H9 (cell line): ENCODE results near the gene CROCC. TPM values are rescaled to one million over a fixed set of nuclear protein-coding genes. Genes with fewer than 3 reads are reported as not detected.

Source experiments
- DNase-seq: peaks from one replicate; pipeline ENCODE4 v3.0.0-alpha.2; 2017
- H2AFZ ChIP-seq: one replicate; pipeline ENCODE4 v1.6.1; 2013; ENCODE audit warnings: mild to moderate bottlenecking, low read length, control low read depth, moderate library complexity
- H2AK5ac ChIP-seq: 2 replicates; pipeline ENCODE4 v1.6.1; 2013; ENCODE audit warnings: low read length, control low read depth, mixed read lengths; ENCODE audit not compliant: insufficient read length
- H2BK120ac ChIP-seq: one replicate; pipeline ENCODE4 v1.6.1; 2013; ENCODE audit warnings: low read depth, mild to moderate bottlenecking, low read length, control low read depth, inconsistent platforms; ENCODE audit not compliant: poor library complexity, severe bottlenecking
- H2BK12ac ChIP-seq: 2 replicates; pipeline ENCODE4 v1.6.1; 2013; ENCODE audit warnings: low read length, control low read depth, mixed read lengths, low read depth; ENCODE audit not compliant: insufficient read length
- H2BK15ac ChIP-seq: 2 replicates; pipeline ENCODE4 v1.6.1; 2013; ENCODE audit warnings: low read depth, low read length, control low read depth
- H2BK20ac ChIP-seq: one replicate; pipeline ENCODE4 v1.6.1; 2013; ENCODE audit warnings: low read depth, mild to moderate bottlenecking, low read length, control low read depth, inconsistent platforms; ENCODE audit not compliant: poor library complexity, severe bottlenecking
- H2BK5ac ChIP-seq: 2 replicates; pipeline ENCODE4 v1.6.1; 2013; ENCODE audit warnings: low read length, control low read depth, mixed read lengths; ENCODE audit not compliant: insufficient read length
- H3K14ac ChIP-seq: 2 replicates; pipeline ENCODE4 v1.6.1; 2013; ENCODE audit warnings: low read length, control low read depth; ENCODE audit not compliant: insufficient read depth
- H3K18ac ChIP-seq: 2 replicates; pipeline ENCODE4 v1.6.1; 2013; ENCODE audit warnings: low read depth, mild to moderate bottlenecking, mixed read lengths, low read length, control low read depth; ENCODE audit not compliant: insufficient read length
- H3K23ac ChIP-seq: 2 replicates; pipeline ENCODE4 v1.6.1; 2013; ENCODE audit warnings: low read length, control low read depth, mixed read lengths, low read depth; ENCODE audit not compliant: insufficient read length
- H3K23me2 ChIP-seq: 2 replicates; pipeline ENCODE4 v1.6.1; 2013; ENCODE audit warnings: low read depth, mild to moderate bottlenecking, mixed read lengths, low read length, control low read depth; ENCODE audit not compliant: insufficient read length, poor library complexity, severe bottlenecking
- H3K27ac ChIP-seq: 2 replicates; pipeline ENCODE4 v1.5.1; 2013; ENCODE audit warnings: low read length, control low read depth, mixed read lengths, low read depth; ENCODE audit not compliant: insufficient read length
- H3K27me3 ChIP-seq: 2 replicates; pipeline ENCODE4 v1.6.1; 2013; ENCODE audit warnings: low read length, control low read depth, inconsistent platforms; ENCODE audit not compliant: insufficient read depth
- H3K4ac ChIP-seq: 2 replicates; pipeline ENCODE4 v1.6.1; 2013; ENCODE audit warnings: low read depth, mild to moderate bottlenecking, control low read depth, inconsistent platforms, low read length, moderate library complexity
- H3K4me1 ChIP-seq: 2 replicates; pipeline ENCODE4 v1.6.1; 2013; ENCODE audit warnings: low read length, control low read depth, inconsistent platforms; ENCODE audit not compliant: insufficient read depth
- H3K4me2 ChIP-seq: 2 replicates; pipeline ENCODE4 v1.6.1; 2013; ENCODE audit warnings: low read length, control low read depth, mixed read lengths; ENCODE audit not compliant: insufficient read length, insufficient read depth
- H3K56ac ChIP-seq: 2 replicates; pipeline ENCODE4 v1.6.1; 2013; ENCODE audit warnings: low read depth, mild to moderate bottlenecking, mixed read lengths, low read length, control low read depth; ENCODE audit not compliant: insufficient read length
- H3K79me1 ChIP-seq: 2 replicates; pipeline ENCODE4 v1.6.1; 2013; ENCODE audit warnings: low read depth, mild to moderate bottlenecking, moderate library complexity, low read length, control low read depth, inconsistent platforms; ENCODE audit not compliant: insufficient read depth, poor library complexity, severe bottlenecking
- H3K79me2 ChIP-seq: 2 replicates; pipeline ENCODE4 v1.6.1; 2013; ENCODE audit warnings: low read length, control low read depth, inconsistent platforms; ENCODE audit not compliant: insufficient read depth
- H3K9ac ChIP-seq: 2 replicates; pipeline ENCODE4 v1.6.1; 2013; ENCODE audit warnings: low read length, control low read depth, mixed read lengths; ENCODE audit not compliant: insufficient read length; ENCODE audit errors: extremely low read depth
- H3K9me3 ChIP-seq: one replicate; pipeline ENCODE4 v1.6.1; 2013; ENCODE audit warnings: low read depth, low read length, inconsistent platforms; ENCODE audit not compliant: control insufficient read depth
- H3T11ph ChIP-seq: one replicate; pipeline ENCODE4 v1.6.1; 2013; ENCODE audit warnings: mild to moderate bottlenecking, low read length, control low read depth, inconsistent platforms
- H4K20me1 ChIP-seq: one replicate; pipeline ENCODE4 v1.6.1; 2013; ENCODE audit not compliant: control insufficient read depth, insufficient read length, insufficient read depth
- H4K5ac ChIP-seq: 2 replicates; pipeline ENCODE4 v1.6.1; 2013; ENCODE audit warnings: low read depth, mild to moderate bottlenecking, mixed read lengths, low read length, control low read depth; ENCODE audit not compliant: insufficient read length
- H4K8ac ChIP-seq: replicated peaks from 2 replicates; pipeline ENCODE4 v1.6.1; 2013; ENCODE audit warnings: low read length, control low read depth, mixed read lengths, low read depth; ENCODE audit not compliant: insufficient read length
- H4K91ac ChIP-seq: 2 replicates; pipeline ENCODE4 v1.6.1; 2013; ENCODE audit warnings: low read depth, mild to moderate bottlenecking, moderate library complexity, mixed read lengths, low read length, control low read depth; ENCODE audit not compliant: insufficient read length
- H3K27ac Mint-ChIP-seq, 3 experiments: 2 replicates in 2 of 3; 3 replicates in 1 of 3; pipeline ENCODE4 v1.8.0; 2020 to 2021; ENCODE audit warnings: mixed read lengths in 3 of 3, mild to moderate bottlenecking in 1 of 3, moderate library complexity in 1 of 3
- H3K27me3 Mint-ChIP-seq: 2 replicates; pipeline ENCODE4 v1.8.0; 2021; ENCODE audit warnings: low read depth, mild to moderate bottlenecking, moderate library complexity, mixed read lengths
- H3K36me3 Mint-ChIP-seq, 3 experiments: 2 replicates in 2 of 3; 3 replicates in 1 of 3; pipeline ENCODE4 v1.8.0; 2020 to 2021; ENCODE audit warnings: low read depth in 3 of 3, mixed read lengths in 3 of 3; ENCODE audit not compliant: insufficient read depth in 1 of 3
- H3K4me1 Mint-ChIP-seq, 2 experiments: 2 replicates each; pipeline ENCODE4 v1.8.0; 2020; ENCODE audit warnings: mixed read lengths in 2 of 2
- H3K4me3 Mint-ChIP-seq, 2 experiments: 2 replicates in 1 of 2; 3 replicates in 1 of 2; pipeline ENCODE4 v1.8.0; 2020 to 2021; ENCODE audit warnings: mild to moderate bottlenecking in 2 of 2, mixed read lengths in 2 of 2, moderate library complexity in 1 of 2
- H3K9me3 Mint-ChIP-seq, 2 experiments: 2 replicates in 1 of 2; 3 replicates in 1 of 2; pipeline ENCODE4 v1.8.0; 2020; ENCODE audit warnings: mild to moderate bottlenecking in 2 of 2, mixed read lengths in 2 of 2, moderate library complexity in 1 of 2
- WGBS: extraction: QIAGEN DNeasy Blood & Tissue Kit; methylation state at CpG from one replicate; pipeline ENCODE4 v1.1.7; 2013; ENCODE audit warnings: missing lambda C conversion rate, low lambda C conversion rate, mixed read lengths; ENCODE audit not compliant: insufficient read length; ENCODE audit errors: extremely low coverage; 5-methylcytosine and 5-hydroxymethylcytosine counted together
- total RNA-seq: library from RNA; stranded (reverse); gene quantifications from 2 replicates; pipeline ENCODE4 v1.2.1, GENCODE V29; 2021
- TF ChIP-seq, protein P1 (sequence below): fragments of 200-600 bp; sonication (generic); conservative IDR thresholded peaks from 3 replicates; pipeline ENCODE4 v1.8.0; 2021; ENCODE audit warnings: antibody characterized with exemption, mild to moderate bottlenecking

CROCC gene
- total RNA-seq, 1 experiment from 2014 or later: 40.7 TPM

DNA sequence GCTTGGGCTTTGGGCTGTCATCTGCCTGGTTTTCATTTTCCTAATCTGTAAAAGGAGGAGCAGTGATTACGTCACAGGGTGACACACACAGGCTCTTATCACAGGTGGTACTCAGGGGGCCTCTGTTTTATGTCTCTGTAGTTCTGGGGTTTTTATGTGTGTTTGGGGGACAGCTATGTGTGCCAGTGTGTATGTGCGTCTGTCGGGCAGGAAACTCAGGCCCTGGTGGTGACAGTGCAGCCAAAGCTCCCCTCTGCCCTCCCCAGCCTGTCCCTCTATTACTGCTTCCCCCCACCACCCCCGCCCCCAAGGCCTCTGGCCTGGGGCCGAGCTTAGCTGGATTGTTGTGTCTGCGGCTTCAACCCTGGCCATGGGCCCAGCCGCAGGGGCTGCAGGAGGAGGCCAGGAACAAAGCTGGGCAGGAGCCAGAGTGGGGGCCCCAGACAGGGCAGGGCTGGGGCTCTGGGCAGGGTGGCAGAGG, 45.4 kb downstream of the CROCC start:
- Histone ChIP-seq H3K9me3 (no peaks in the 10 kb centered on the region), H3K23ac (no peak overlapping the region), H3K27ac (no peak overlapping the region), H2BK15ac (no peak overlapping the region), H4K91ac (no peak overlapping the region), H4K5ac (no peak overlapping the region), H4K20me1 (no peaks in the 10 kb centered on the region), H3K4ac (no peak overlapping the region), H2AK5ac (no peak overlapping the region), H2BK20ac (no peak overlapping the region), H3K4me1 (no peaks in the 10 kb centered on the region), H3K9ac (no peak overlapping the region), H3K18ac (no peak overlapping the region), H3K27me3 (no peaks in the 10 kb centered on the region), H3K4me2 (no peak overlapping the region), H2AFZ (no peak overlapping the region), H2BK12ac (no peak overlapping the region), H2BK5ac (no peak overlapping the region), H3K14ac (no peak overlapping the region), H3K79me2 (no peaks in the 10 kb centered on the region), H4K8ac (no peak overlapping the region), H3T11ph (no peak overlapping the region), H3K79me1 (no peaks in the 10 kb centered on the region), H3K23me2 (no peaks in the 10 kb centered on the region), H3K56ac (no peak overlapping the region), H2BK120ac (no peak overlapping the region)
- Mint-ChIP-seq H3K4me1 (peaks cover 4 to 14% of the 10 kb centered on the region in 2 experiments), H3K9me3 (no peaks in the 10 kb centered on the region), H3K4me3 (no peak overlapping the region), H3K36me3 (peaks cover 23 to 47% (median 33%) of the 10 kb centered on the region in 3 experiments), H3K27me3 (no peaks in the 10 kb centered on the region), H3K27ac (0 out of 7 replicates have a peak overlapping the region, but pooled peaks of 1 of the 3 experiments have one; percentile 34)
- no peak for DNase-seq
- TF ChIP-seq, protein P1, sequence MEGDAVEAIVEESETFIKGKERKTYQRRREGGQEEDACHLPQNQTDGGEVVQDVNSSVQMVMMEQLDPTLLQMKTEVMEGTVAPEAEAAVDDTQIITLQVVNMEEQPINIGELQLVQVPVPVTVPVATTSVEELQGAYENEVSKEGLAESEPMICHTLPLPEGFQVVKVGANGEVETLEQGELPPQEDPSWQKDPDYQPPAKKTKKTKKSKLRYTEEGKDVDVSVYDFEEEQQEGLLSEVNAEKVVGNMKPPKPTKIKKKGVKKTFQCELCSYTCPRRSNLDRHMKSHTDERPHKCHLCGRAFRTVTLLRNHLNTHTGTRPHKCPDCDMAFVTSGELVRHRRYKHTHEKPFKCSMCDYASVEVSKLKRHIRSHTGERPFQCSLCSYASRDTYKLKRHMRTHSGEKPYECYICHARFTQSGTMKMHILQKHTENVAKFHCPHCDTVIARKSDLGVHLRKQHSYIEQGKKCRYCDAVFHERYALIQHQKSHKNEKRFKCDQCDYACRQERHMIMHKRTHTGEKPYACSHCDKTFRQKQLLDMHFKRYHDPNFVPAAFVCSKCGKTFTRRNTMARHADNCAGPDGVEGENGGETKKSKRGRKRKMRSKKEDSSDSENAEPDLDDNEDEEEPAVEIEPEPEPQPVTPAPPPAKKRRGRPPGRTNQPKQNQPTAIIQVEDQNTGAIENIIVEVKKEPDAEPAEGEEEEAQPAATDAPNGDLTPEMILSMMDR: no peak
- WGBS: no CpG with 5 or more reads among the region's 7 CpGs
